Stimulated activated CD4-positive, alpha-beta T cell treated with anti-CD3 and anti-CD28 coated beads, TNF-alpha, amount 100 ng/mL, for 1 hour (primary cell): ENCODE data around the gene PHF12.
"Not testable (repeated sequence)": the region's sequence is repeated elsewhere in the genome, so short reads cannot be mapped to it uniquely, and the experiment has no call there.

ENCODE experiments used
- DNase-seq, 3 donors: peaks; one replicate each; pipeline ENCODE4 v3.0.0-alpha.2; 2020; ENCODE audit warnings: low read depth in 3 of 3, low spot score in 1 of 3

The PHF12 gene

GRCh38 chr17:28935744-28936460, 15.4 kb downstream of the PHF12 start:
- no peak for DNase-seq

GRCh38 chr17:28934508-28934907, 16.8 kb downstream of the PHF12 start:
- not testable (repeated sequence) for DNase-seq

GRCh38 chr17:28929787-28930186, 21.5 kb downstream of the PHF12 start:
- DNase-seq: no peak

DNA sequence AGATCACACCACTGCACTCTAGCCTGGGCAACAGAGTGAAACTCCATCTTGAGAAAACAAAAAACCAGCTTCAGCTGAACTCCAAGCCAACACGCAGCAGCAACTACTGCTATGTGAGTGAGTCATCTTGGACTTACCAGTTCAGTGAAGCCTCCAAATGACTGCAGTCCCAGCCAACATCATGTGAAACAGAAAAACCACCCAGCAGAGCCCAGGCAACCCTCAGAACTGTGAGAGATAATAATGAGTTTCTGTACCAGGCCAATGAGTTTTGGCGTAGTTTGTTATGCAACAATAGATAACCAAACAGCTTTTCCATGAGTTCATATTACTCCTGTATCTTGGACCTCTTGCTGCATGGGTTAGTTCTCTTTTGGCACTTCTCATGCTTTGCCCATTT, 23.3 kb downstream of the PHF12 start:
- DNase-seq: no peak

- no peak for DNase-seq
Measured at GRCh38 chr17:28926786-28927185, 24.5 kb downstream of the PHF12 start.

DNA sequence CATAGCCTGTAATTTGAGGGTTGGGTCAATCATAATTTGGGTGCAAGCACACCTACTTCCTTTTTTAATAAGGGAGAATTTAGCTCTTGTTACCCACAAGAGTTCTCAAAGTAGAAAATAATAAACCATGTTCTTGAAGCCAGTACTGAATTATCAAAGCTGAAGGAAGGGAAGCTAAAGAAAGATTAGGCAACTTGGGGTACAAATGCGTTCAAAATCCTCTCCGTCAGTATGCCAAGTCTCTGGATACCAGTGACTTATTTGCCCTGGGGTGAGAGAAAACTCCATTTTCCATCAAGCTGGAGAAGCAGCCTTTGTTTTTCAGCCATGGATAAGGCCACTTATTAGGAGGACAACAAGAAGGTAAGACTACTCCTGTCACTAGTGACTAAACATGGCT, 25.0 kb downstream of the PHF12 start:
- DNase-seq: no peak

DNA sequence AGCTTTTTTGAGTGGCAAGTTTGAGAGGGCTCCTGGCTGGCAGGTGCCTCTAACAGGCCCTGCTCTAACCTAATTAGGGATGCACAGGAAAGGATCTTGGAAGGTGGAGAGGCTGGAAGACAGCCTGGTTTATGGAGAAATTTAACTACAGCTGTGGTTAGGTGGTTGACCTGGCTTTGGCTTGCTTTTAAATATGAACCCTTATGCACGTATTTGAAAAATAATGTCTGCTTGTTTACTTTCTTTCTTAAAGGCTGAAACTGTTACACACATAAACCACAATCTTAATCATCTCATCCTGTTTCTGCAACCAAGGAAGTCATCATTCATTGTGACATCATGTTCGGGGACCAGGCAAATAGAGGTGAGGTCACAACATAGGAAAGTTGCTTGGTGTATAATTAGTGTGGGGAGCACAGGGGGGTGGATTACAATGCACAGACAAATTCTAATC, 25.4 kb downstream of the PHF12 start:
- DNase-seq: peak in 2 of 3 donors; percentile 20 to 25

GRCh38 chr17:28920201-28920600, 31.1 kb downstream of the PHF12 start:
- DNase-seq: no peak

DNA sequence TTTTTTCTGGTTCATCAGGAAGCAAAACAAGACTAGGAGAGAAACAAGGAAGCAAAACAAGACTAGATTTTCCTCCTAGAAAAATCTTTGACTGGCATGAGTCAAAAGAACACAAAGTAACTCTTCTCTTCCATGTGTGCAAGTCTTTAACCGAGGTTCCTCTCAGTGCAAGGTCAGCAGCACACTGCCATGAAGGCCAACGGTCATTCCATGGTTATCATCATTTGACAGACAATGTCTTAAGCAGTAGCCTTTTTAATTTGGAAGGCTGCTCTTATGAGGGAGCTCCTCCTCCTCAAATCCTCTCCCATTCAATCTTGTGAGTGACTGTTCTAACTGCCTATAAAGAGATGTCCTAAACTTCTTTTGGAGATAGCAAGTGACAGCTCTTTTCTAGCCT, 33.0 kb downstream of the PHF12 start:
- no peak for DNase-seq

GRCh38 chr17:28917465-28917864, 33.9 kb downstream of the PHF12 start:
- DNase-seq: no peak

GRCh38 chr17:28917029-28917428, 34.3 kb downstream of the PHF12 start:
- DNase-seq: no peak

DNA sequence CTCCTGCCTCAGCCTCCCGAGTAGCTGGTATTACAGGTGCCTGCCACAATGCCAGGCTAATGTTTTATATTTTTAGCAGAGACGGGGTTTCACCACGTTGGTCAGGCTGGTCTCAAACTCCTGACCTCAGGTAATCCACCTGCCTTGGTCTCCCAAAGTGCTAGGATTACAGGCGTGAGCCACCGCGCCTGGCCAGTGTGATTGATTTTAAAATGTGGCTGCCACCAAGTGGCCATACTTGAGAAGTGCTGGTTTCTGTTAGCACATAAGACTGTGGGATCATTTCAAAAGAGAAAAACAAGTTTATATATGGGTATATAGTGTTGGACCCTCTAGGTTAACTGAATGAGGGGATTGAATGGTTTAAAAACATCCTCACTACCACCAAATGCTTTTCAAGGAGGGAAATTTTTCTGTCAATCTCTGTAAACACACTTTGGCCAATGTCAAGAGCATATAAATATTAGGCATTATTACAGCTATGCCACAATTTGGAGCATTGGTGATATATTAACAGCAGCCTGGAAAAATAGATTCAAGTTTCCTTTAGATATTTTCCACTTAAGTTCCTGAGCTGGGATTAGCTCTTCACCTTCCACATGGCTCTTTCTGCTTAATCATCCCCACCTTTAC, 34.9 kb downstream of the PHF12 start:
- no peak for DNase-seq

DNA sequence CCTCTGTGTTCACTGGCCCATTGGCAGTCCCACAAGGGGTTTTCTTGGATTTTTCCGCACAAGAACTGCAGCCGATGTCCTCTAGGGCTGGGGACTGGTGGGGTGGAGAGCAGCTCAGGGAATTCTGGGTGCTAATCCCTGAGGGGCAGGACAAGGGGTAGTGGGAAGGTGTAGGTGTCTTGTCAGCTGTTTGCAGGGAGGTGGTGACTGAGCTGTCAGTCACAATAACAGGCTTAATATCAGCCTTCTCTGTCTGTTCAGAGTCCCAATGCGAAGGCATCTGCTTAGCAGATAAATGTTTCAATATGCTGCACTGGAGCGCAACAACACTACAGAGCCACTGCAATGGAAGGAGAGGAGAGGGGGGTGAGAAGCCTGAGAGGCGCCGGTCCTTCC, 38.4 kb downstream of the PHF12 start:
- DNase-seq: no peak

GRCh38 chr17:28912281-28912937, 38.9 kb downstream of the PHF12 start:
- DNase-seq: no peak

GRCh38 chr17:28911411-28912045, 39.8 kb downstream of the PHF12 start:
- DNase-seq: no peak

DNA sequence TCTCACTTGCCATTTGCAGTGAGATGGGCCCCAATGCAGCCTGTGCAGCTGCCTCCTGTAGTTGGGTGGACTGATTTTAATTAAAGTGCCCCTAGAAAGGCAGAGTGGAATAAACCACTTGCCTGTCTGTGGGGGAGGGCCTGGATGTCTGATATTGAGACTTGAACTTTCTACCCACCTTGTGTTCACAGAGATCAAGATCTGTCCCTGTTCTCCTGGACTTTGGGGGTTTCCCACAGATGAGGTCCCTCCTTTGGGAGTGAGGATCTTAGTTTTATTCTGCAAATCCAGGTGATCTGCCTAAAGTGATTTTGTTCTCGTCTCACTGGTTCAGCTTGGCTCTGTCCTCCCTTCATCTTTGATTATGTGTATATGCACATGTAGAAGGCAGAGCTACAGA, 40.8 kb downstream of the PHF12 start:
- DNase-seq: no peak

GRCh38 chr17:28908640-28909167, 42.6 kb downstream of the PHF12 start:
- no peak for DNase-seq

- DNase-seq: no peak
Measured at GRCh38 chr17:28907709-28908475, 43.4 kb downstream of the PHF12 start.

DNA sequence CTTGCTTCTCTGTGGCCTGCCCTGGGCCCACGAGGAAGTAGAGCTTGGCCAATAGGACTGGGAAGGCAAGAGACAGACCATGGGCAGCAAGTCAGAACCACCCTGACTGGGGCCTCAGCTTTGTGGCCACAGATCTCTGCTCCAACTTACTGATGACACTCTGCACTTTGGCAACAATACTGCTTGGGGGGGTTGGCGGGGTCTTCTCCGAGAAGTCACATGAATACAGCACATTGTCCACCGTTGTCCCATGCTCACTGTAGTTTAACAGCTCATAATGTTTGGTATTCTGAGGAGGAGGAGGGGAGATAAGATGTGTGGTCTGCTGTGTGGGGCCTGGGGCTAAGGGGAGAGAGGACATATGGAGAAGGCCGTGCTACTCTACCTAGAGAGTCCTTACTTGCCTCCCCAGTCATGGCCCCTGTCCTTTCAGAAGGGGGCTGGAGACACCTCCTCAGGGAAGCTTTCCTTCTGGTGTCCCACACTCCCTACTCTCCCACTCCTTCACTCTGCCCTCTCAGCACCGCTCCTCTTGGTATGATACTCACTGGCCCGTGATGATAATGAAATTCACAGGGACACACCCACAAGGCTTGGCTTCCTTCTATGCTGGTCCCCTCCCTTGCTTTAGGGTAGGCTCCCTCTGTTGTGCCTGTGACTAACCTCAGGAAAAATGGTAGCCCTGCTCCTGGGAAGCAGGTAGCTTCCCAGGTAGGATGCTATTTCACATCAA, 44.4 kb downstream of the PHF12 start:
- no peak for DNase-seq

DNA sequence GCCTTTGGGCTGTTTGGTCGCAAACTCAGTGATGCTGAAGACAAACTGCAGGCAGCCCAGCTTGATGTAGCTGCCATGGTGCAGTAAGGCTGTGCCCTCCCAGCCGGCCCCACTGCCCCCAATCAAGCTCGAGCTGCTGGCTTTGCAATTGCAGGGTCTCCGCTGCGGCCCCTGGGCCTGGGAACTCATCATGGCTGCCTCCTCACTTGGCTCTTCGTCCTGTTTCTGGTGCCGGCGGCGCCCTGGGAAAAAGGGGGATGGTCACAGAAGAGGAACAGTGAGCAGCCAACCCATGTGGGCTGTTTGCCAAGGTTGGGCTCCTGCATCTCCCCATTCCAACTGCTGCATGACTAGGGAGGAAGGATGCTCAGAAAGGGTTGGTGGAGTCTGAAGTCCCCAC, 45.0 kb downstream of the PHF12 start:
- no peak for DNase-seq
